Activated CD4-positive, CD25-positive, alpha-beta regulatory T cell treated with anti-CD3 and anti-CD28 coated beads, Interleukin-2, amount 50 U/mL, for 24 hours (primary cell): Measurements from ENCODE around the gene ANKRD30B.
"Not testable (repeated sequence)": the region's sequence is repeated elsewhere in the genome, so short reads cannot be mapped to it uniquely, and the experiment has no call there.

Experiments used
- ATAC-seq, 2 donors: fragments of 150-1000 bp; cut with Tn5 transposase; one replicate each; pipeline ENCODE4 v1.10.0; 2021; ENCODE audit warnings: mild to moderate bottlenecking in 1 of 2, moderate library complexity in 1 of 2

ANKRD30B gene

GRCh38 chr18:14851533-14851932, 103.6 kb downstream of the ANKRD30B start:
- ATAC-seq: not testable (repeated sequence)

- not testable (repeated sequence) for ATAC-seq
Observed at GRCh38 chr18:14855634-14856033, 107.7 kb downstream of the ANKRD30B start.

- not testable (repeated sequence) for ATAC-seq
Observed at GRCh38 chr18:14856256-14856655, 108.3 kb downstream of the ANKRD30B start.

- not testable (repeated sequence) for ATAC-seq
Observed at GRCh38 chr18:14858514-14858913, 110.5 kb downstream of the ANKRD30B start.

GRCh38 chr18:14859995-14860394, 112.0 kb downstream of the ANKRD30B start:
- ATAC-seq: not testable (repeated sequence)

- ATAC-seq: not testable (repeated sequence)
Observed at GRCh38 chr18:14866426-14866825, 118.5 kb downstream of the ANKRD30B start.

- not testable (repeated sequence) for ATAC-seq
Observed at GRCh38 chr18:14867988-14868387, 120.0 kb downstream of the ANKRD30B start.

- ATAC-seq: not testable (repeated sequence)
Observed at GRCh38 chr18:14868825-14869224, 120.9 kb downstream of the ANKRD30B start.

- ATAC-seq: not testable (repeated sequence)
Observed at GRCh38 chr18:14878826-14879225, 130.9 kb downstream of the ANKRD30B start.

GRCh38 chr18:14900435-14900834, 152.5 kb downstream of the ANKRD30B start:
- no peak for ATAC-seq
